GM03348 (cell line): Measurements from ENCODE around the gene ERAS.
A peak's percentile ranks its signal among the peaks of the same experiment; 100 is the strongest.
"Not testable (repeated sequence)": the region's sequence is repeated elsewhere in the genome, so short reads cannot be mapped to it uniquely, and the experiment has no call there.

Source experiments
- DNase-seq: peaks from one replicate; pipeline ENCODE4 v3.0.0; 2012; ENCODE audit warnings: low spot score

The ERAS gene

DNA sequence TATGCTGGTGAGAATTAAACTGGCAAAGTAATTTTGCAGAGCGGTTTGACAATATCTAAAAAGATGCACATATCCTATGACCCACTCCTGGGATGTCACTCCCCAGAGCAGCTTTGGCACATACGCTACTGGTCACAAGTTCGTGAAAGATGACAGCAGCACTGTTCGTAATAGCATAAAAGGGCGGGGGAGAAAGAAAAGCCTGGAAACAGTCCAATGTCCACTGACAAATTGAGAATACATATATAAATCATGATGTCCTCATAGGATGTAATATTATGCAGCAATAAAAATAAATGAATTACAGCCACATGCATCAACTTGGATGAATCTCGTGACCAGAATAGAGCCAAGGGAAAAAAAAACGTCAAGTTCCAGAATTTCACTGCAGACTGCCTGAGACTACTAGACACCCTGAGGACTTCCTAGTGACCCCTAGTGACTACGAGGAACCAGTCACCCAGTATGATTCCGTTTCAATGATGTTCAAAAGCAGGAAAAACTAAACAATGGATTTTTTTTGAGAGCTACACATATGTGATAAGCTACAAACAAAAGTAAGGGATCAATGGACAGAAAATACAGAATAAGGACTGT, 7.3 kb downstream of the ERAS start:
- DNase-seq: no peak

DNA sequence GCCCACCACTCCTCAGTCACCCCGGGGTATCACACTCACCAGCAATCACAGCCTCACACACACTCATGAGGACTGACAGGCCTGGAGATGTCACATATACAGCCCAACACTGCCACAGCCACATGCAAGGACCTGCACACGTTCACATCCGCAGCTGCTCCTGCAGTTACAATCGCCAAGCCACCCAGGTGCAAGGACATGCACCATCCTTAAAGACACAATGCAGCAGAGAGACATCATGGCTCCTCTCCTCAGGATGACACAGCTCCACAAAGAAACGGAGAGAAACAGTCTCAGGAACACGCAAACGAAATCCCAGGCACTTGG, 8.0 kb downstream of the ERAS start:
- DNase-seq: no peak

DNA sequence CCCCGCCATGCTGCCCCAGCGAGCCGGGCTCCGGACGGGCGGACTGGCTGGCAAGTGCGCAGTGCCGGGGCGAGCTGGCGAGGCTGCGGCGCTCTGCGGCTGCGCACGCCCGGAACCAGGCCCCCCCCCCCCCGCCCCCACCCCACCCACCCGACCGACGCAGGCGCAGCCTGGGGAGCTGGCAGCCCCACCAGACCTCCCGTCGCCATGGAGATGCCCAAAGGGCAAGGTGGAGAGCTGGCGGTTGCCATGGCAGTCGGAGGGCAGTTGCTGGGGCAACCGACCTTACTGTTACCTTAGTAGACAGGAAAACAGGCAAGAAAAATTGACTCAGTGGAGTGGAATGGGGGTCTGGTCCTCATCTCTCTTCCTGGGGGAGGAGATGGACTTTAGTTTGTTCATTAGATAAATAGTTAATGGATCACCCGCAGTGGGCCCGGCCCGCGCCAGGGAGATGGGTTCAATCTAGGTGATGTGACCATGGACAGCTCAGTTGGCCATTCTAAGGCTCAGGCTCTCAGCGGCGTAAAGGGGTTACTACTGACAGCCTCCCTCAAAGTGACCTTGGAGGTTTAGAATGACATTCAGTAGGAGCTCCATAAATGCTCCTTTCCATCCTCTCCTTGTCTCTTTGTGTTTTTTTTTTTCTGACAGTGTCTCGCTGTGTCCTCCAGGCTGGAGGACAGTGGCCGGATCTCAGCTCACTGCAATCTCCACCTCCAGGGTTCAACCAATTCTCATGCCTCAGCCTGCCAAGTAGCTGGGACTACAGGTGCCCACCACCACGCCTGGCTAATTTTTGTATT, 9.4 kb downstream of the ERAS start, which contains the start of gene PCSK1N:
TSS of gene PCSK1N (minus strand) at position 87 of the 806 bp plus-strand sequence. CDS start at position 9, 78 bp downstream.
- no peak for DNase-seq

DNA sequence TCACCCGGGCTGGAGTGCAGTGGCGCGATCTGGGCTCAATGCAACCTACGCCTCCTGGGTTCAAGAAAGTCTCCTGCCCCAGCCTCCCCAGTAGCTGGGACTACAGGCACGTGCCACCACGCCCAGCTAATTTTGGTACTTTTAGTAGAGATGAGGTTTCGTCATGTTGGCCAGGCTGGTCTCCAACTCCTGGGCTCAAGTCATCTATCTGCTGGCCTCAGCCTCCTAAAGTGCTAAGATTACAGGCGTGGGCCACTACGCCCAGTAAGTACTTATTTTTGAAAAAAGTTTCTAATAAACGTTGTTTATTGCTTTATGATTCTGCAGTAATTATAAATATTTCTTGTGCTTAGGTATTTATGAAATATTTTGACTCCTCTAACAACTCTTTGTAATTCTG, 13.4 kb downstream of the ERAS start:
- DNase-seq: no peak

DNA sequence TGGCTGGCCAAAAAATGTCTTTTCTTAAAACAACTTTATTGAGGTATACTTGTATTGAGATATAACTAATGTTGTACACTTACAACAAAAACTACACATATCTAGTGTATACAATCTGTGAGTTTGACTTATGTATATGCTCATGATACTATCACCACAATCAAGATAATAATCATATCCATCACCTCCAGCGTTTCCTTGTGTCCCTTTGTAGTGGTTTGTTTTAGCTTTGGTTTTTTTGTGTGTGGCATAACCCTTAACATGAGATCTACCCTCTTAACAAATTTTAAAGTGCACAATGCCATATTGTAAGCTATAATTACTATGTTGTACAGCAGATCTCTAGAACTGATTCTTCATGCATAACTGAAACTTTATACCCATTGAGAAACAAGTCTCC, 22.5 kb downstream of the ERAS start:
- DNase-seq: no peak

DNA sequence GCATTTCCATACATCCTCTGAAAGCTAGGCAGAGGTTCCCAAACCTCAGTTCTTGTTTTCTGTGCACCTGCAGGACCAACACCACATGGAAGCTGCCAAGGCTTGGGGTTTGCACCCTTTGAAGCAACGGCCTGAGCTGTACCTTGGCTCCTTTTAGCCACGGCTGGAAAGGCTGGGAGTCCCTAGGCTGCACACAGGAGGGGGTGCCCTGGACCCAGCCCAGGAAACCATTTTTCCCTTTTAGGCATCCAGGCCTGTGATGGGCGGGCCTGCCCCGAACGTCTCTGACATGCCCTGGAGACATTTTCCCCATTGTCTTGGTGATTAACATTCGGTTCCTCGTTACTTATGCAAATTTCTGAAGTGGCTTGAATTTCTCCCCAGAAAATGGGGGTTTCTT, 26.5 kb downstream of the ERAS start:
- no peak for DNase-seq

DNA sequence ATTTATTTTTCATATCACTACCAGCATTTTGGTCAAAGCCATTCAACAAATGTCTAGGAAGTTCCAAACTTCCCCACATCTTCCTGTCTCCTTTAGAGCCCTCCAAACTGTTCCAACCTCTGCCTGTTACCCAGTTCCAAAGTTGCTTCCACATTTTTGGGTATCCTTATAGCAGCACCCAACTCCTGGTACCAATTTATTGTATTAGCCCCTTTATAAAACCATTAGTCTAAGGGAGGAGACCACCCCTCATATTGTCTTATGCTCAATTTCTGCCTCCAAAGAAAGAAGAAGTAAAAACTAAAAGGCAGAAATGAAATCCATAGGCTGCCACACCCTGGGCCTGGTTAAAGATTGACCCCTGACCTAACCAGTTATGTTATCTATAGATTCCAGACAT, 27.2 kb downstream of the ERAS start:
- DNase-seq: not testable (repeated sequence)

DNA sequence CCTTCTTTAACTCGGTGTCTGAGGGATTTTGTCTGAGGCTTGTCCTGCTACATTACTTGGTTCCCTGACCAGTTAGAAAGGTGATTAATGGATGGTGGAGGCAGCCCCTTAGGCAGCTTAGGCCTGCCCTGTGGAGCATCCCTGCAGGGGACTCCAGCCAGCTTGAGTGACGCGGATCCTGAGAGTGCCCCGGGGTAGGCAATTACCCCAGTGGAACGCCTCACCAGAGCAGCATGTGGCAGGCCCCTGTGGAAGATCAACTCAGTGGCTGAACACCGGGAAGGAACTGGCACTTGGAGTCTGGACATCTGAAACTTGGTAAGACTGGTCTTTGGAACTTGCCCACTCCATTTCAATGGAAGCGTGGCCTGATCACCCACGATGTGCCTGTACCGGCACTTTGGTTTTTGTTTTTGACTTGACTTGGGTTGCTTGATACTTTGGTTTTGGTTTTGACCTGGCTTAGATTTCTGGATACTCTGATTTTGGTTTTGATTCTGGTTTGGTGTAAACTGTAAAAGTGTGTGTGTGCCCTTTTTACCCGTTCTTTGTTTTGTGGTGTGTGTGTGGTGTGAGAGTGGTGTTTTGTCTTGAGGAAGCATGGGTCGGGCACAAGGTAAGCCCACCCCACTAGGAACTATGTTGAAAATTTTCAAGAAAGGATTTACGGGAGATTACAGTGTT, 27.9 kb downstream of the ERAS start:
- not testable (repeated sequence) for DNase-seq

DNA sequence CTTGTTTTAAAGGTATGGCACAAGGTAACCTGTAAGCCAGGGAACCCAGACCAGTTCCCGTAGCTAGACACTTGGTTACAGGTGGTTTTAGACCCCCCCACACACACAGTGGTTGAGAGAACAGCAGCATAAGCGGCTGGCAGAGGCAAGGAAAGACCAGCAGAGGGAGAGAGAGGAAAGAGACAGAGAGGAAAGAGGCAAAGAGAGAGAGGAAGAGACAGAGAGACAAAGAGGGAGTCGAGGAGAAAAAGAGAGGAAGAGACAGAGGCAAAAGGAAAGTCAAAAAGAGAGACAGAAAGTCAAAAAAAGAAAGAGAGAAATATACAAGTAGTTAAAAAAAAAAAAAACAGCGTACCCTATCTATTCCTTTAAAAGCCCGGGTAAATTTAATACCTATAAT, 28.6 kb downstream of the ERAS start:
- DNase-seq: no peak

DNA sequence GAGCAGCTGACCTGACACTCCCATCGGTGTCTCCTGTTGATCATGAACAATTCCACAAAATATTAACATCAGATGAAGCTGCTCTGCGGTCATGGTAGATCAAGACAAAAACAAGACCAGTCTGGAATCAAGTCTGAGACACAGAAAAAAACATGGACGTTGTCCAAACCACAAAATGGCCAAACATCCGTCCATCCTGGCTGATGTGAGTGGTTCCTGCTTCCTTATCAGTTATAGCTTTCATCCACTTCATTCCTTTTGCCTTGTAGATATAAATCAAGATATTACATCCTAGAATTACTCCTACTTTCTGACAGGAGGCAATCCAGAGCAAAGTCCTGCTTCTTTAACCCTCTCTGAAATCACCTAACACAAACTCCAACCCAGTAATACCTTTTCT, 37.9 kb downstream of the ERAS start:
- peak; percentile 11 for DNase-seq

DNA sequence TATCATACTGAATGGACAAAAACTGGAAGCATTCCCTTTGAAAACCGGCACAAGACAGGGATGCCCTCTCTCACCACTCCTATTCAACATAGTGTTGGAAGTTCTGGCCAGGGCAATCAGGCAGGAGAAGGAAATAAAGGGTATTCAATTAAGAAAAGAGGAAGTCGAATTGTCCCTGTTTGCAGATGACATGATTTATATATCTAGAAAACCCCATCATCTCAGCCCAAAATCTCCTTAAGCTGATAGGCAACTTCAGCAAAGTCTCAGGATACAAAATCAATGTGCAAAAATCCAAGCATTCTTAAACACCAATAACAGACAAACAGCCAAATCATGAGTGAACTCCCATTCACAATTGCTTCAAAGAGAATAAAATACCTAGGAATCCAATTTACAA, 45.7 kb downstream of the ERAS start:
- DNase-seq: not testable (repeated sequence)

DNA sequence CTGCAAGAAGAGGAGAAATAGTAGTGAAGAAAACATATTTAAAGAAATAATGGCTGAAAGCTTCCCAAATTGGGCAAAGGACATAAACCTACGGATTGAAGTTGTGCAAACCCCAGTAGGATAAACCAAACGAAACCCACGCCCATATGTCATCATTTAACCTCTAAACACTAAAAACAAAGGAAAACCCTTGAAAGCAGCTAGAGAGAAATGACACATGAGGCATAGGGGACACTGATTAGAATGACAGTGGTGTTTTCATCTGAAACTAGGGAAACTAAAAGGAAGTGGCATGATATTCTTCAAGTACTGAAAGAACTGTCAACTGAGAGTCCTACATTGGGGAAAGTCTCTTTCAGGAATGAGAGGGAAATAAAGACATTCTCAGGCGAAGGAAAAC, 50.6 kb downstream of the ERAS start:
- not testable (repeated sequence) for DNase-seq
